Neural cell (in vitro differentiated cells): ENCODE data around the gene ETFB. TPM values are rescaled to one million over a fixed set of nuclear protein-coding genes. Genes with fewer than 3 reads are reported as not detected.
A peak's percentile ranks its signal among the peaks of the same experiment; 100 is the strongest.
"Not testable (repeated sequence)": the region's sequence is repeated elsewhere in the genome, so short reads cannot be mapped to it uniquely, and the experiment has no call there.

ENCODE experiments used
- H2AFZ ChIP-seq: fragments of 200-600, 300-800 bp; sonication (generic), shearing (Covaris generic); 2 replicates; pipeline ENCODE4 v1.6.0; 2014; ENCODE audit warnings: low read depth, mild to moderate bottlenecking, antibody characterized with exemption, low read length, moderate library complexity
- H3F3A ChIP-seq: fragments of 200-600 bp; shearing (Covaris generic); 2 replicates; pipeline ENCODE4 v1.6.1; 2016; ENCODE audit warnings: mild to moderate bottlenecking, moderate library complexity, mixed read lengths, antibody characterized with exemption, low read length; ENCODE audit not compliant: insufficient read depth, poor library complexity, severe bottlenecking
- H3K27ac ChIP-seq: fragments of 200-600, 300-800 bp; sonication (generic), shearing (Covaris generic); 2 replicates; pipeline ENCODE4 v1.5.1; 2014; ENCODE audit warnings: mild to moderate bottlenecking, low read length, moderate library complexity
- H3K27me3 ChIP-seq: fragments of 300-800, 200-600 bp; sonication (generic), shearing (Covaris generic); 2 replicates; pipeline ENCODE4 v1.6.0; 2014; ENCODE audit warnings: mild to moderate bottlenecking, low read depth, low read length, moderate library complexity; ENCODE audit not compliant: insufficient read depth
- H3K36me3 ChIP-seq: fragments of 300-800, 200-600 bp; sonication (generic), shearing (Covaris generic); 2 replicates; pipeline ENCODE4 v1.5.1; 2014; ENCODE audit warnings: mild to moderate bottlenecking, antibody characterized with exemption, low read length, moderate library complexity; ENCODE audit not compliant: insufficient read depth
- H3K4me2 ChIP-seq: fragments of 300-800, 200-600 bp; sonication (generic), shearing (Covaris generic); 2 replicates; pipeline ENCODE4 v1.6.0; 2014; ENCODE audit warnings: mild to moderate bottlenecking, low read length
- H3K4me3 ChIP-seq: fragments of 300-800, 200-600 bp; sonication (generic), shearing (Covaris generic); 2 replicates; pipeline ENCODE4 v1.5.1; 2014; ENCODE audit warnings: mild to moderate bottlenecking, low read length, moderate library complexity
- H3K79me2 ChIP-seq: fragments of 200-600 bp; shearing (Covaris generic); replicated peaks from 2 replicates; pipeline ENCODE4 v1.6.0; 2014; ENCODE audit warnings: mild to moderate bottlenecking, low read length, moderate library complexity; ENCODE audit not compliant: insufficient read depth
- H3K9ac ChIP-seq: fragments of 300-800, 200-600 bp; sonication (generic), shearing (Covaris generic); 2 replicates; pipeline ENCODE4 v1.6.1; 2016; ENCODE audit warnings: mild to moderate bottlenecking, low read length, mixed read lengths
- H3K9me2 ChIP-seq: fragments of 200-600 bp; shearing (Covaris generic); 2 replicates; pipeline ENCODE4 v1.6.1; 2016; ENCODE audit warnings: mild to moderate bottlenecking, low read length, mixed read lengths; ENCODE audit not compliant: insufficient read depth
- H3K9me3 ChIP-seq: fragments of 200-600, 300-800 bp; sonication (generic), shearing (Covaris generic); 2 replicates; pipeline ENCODE4 v1.6.1; 2016; ENCODE audit warnings: mild to moderate bottlenecking, mixed run types, low read length, moderate library complexity, mixed read lengths
- H4K20me1 ChIP-seq: fragments of 200-600 bp; shearing (Covaris generic); 2 replicates; pipeline ENCODE4 v1.6.1; 2016; ENCODE audit warnings: mild to moderate bottlenecking, mixed run types; ENCODE audit not compliant: insufficient read depth
- CTCF ChIP-seq: fragments of 450-650 bp; IDR thresholded peaks from 2 replicates; pipeline ENCODE4 v1.5.1; 2014; ENCODE audit warnings: antibody characterized with exemption, mild to moderate bottlenecking, moderate library complexity; ENCODE audit not compliant: poor library complexity, severe bottlenecking
- EP300 ChIP-seq: fragments of 450-650 bp; conservative IDR thresholded peaks from 2 replicates; pipeline ENCODE4 v1.6.1; 2014; ENCODE audit warnings: antibody characterized with exemption, mild to moderate bottlenecking, moderate library complexity; ENCODE audit not compliant: poor library complexity, severe bottlenecking
- EZH2 ChIP-seq: fragments of 200-600, 300-800 bp; shearing (Covaris generic), sonication (generic); IDR thresholded peaks from 2 replicates; pipeline ENCODE4 v1.6.1; 2014; ENCODE audit warnings: antibody characterized with exemption, low read length, borderline replicate concordance, mild to moderate bottlenecking; ENCODE audit not compliant: insufficient read depth, poor library complexity, severe bottlenecking
- MXI1 ChIP-seq: fragments of 450-650 bp; conservative IDR thresholded peaks from 2 replicates; pipeline ENCODE4 v1.6.1; 2014; ENCODE audit warnings: antibody characterized with exemption, mild to moderate bottlenecking; ENCODE audit not compliant: poor library complexity, severe bottlenecking
- POLR2AphosphoS5 ChIP-seq: IDR thresholded peaks from 2 replicates; pipeline ENCODE4 v1.6.1; 2012
- RAD21 ChIP-seq: fragments of 450-650 bp; conservative IDR thresholded peaks from 2 replicates; pipeline ENCODE4 v1.6.1; 2014; ENCODE audit warnings: antibody characterized with exemption, mild to moderate bottlenecking, moderate library complexity
- REST ChIP-seq: IDR thresholded peaks from 2 replicates; pipeline ENCODE4 v1.6.1; 2012; ENCODE audit warnings: borderline replicate concordance
- SMC3 ChIP-seq: fragments of 450-650 bp; conservative IDR thresholded peaks from 2 replicates; pipeline ENCODE4 v1.6.1; 2014; ENCODE audit warnings: antibody characterized with exemption, mild to moderate bottlenecking, moderate library complexity; ENCODE audit not compliant: poor library complexity
- TAF1 ChIP-seq: IDR thresholded peaks from 2 replicates; pipeline ENCODE4 v1.6.1; 2012; ENCODE audit warnings: low read depth
- polyA plus RNA-seq: library from polyadenylated mRNA; depleted of rRNA; stranded (reverse); fragments of >200 nt; gene quantifications from 2 replicates; pipeline ENCODE4 v1.2.3, GENCODE V29; 2014

Gene ETFB
- polyA plus RNA-seq, 1 donor from 2014 or later, result 383 TPM

GRCh38 chr19:51398096-51398704 is 32.0 kb upstream of the ETFB start:
- Histone ChIP-seq H3K36me3 (no peaks in the 10 kb centered on the region), H3K27ac (no peak overlapping the region), H3K4me2 (no peak overlapping the region), H3K4me3 (no peak overlapping the region), H3K9me2 (no peaks in the 10 kb centered on the region), H3K79me2 (no peaks in the 10 kb centered on the region), H3K9me3 (no peaks in the 10 kb centered on the region), H3F3A (no peaks in the 10 kb centered on the region), H4K20me1 (no peaks in the 10 kb centered on the region), H3K9ac (no peak overlapping the region), H2AFZ (no peak overlapping the region), H3K27me3 (no peaks in the 10 kb centered on the region)
- peak; percentile 65 for TF ChIP-seq RAD21
- TF ChIP-seq SMC3, result peak; percentile 70
- TF ChIP-seq CTCF, result peak; percentile 77
- TF ChIP-seq EP300, result no peak

GRCh38 chr19:51397453-51397852 is 31.3 kb upstream of the ETFB start:
- not testable (repeated sequence) for H3K4me3 ChIP-seq, H3K9ac ChIP-seq, H3K36me3 ChIP-seq, H2AFZ ChIP-seq, H3K4me2 ChIP-seq, H3K9me3 ChIP-seq, H3K9me2 ChIP-seq, H3K27me3 ChIP-seq, H3F3A ChIP-seq, H3K27ac ChIP-seq, H4K20me1 ChIP-seq, H3K79me2 ChIP-seq

- Histone ChIP-seq H3K9me3 (no peaks in the 10 kb centered on the region), H3K4me3 (no peak overlapping the region), H3K27me3 (no peaks in the 10 kb centered on the region), H3K79me2 (no peaks in the 10 kb centered on the region), H4K20me1 (no peaks in the 10 kb centered on the region), H3K9ac (no peak overlapping the region), H3K36me3 (no peaks in the 10 kb centered on the region), H3K27ac (no peak overlapping the region), H3K9me2 (no peaks in the 10 kb centered on the region), H3F3A (no peaks in the 10 kb centered on the region), H3K4me2 (no peak overlapping the region), H2AFZ (no peak overlapping the region)
- no peak for TF ChIP-seq TAF1
- TF ChIP-seq REST, result no peak
- TF ChIP-seq CTCF, result no peak
- TF ChIP-seq POLR2AphosphoS5, result no peak
- no peak for TF ChIP-seq RAD21
- no peak for TF ChIP-seq SMC3
- TF ChIP-seq EP300, result no peak
- TF ChIP-seq EZH2, result no peak
- TF ChIP-seq MXI1, result no peak
These were observed 30.0 kb upstream of the ETFB start for GRCh38 chr19:51396175-51396574.
